HG02642 (cell line): Measurements from ENCODE around the gene MBD3.
"Not testable (repeated sequence)": the region's sequence is repeated elsewhere in the genome, so short reads cannot be mapped to it uniquely, and the experiment has no call there.

Source experiments
- ATAC-seq: cut with Tn5 transposase; IDR thresholded peaks from one replicate; pipeline ENCODE4 v1.9.1; 2021; ENCODE audit warnings: mild to moderate bottlenecking; ENCODE audit not compliant: unreplicated experiment, poor library complexity

The MBD3 gene, protein sequence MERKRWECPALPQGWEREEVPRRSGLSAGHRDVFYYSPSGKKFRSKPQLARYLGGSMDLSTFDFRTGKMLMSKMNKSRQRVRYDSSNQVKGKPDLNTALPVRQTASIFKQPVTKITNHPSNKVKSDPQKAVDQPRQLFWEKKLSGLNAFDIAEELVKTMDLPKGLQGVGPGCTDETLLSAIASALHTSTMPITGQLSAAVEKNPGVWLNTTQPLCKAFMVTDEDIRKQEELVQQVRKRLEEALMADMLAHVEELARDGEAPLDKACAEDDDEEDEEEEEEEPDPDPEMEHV

DNA sequence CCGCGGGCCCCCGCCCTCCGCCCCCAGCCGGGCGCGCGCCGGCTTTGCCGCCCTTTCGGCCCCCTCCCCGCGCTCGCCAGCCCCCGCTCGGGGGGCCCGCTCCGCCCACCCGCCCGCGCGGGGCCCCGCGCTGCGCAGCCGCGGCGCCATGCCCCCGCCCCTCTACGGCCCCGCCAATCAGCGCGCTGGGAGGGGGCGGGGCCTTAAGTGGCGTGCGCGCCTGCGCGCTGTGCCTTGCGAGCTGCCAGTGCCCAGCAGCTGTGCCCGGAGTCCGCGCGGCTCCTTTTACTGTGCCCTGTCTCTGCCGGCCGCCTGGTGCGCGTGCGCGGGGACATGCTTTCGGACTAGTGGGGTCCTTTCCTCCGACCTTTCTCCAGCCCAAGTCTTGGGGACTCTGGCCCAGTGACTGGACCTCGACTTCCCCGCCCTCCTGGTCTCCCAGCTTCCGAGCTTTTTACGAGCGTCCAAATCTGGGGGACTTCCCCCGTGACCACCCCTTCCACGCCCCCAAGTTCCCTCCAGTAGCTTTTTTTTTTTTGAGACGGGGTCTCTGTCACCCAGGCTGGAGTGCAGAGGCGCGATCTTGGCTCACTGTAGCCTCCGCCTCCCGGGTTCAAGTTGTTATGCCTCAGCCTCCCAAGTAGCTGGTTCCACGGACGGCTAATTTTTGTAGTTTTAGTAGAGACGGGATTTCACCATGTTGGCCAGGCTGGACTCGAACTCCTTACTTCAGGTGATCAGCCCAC lies at the start of gene MBD3:
MBD3 (minus strand) TSS at position 111 of the 746 bp plus-strand sequence. CDS start 234 bp downstream, outside the sequence.
- ATAC-seq = peak; percentile 63

DNA sequence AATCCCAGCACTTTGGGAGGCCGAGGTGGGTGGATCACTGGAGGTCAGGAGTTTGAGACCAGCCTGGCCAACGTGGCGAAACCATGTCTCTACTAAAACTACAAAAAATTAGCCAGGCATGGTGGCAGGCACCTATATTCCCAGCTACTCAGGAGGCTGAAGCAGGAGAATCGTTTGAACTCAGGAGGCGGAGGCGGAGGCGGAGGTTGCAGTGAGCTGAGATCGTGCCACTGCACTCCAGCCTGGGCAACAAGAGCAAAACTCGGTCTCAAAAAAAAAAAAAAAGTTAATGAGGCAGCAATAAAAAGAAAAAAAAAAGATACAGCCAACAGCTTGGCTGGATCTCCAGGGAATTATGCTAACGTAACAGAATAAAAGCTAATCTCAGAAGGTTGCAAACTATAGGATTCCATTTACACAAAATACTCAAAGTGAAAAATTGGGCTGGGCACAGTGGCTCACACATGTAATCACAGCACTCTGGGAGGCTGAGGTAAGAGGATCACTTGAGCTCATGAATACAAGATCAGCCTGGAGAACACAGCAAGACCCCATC lies 48.3 kb upstream of the MBD3 start:
- ATAC-seq = not testable (repeated sequence)

DNA sequence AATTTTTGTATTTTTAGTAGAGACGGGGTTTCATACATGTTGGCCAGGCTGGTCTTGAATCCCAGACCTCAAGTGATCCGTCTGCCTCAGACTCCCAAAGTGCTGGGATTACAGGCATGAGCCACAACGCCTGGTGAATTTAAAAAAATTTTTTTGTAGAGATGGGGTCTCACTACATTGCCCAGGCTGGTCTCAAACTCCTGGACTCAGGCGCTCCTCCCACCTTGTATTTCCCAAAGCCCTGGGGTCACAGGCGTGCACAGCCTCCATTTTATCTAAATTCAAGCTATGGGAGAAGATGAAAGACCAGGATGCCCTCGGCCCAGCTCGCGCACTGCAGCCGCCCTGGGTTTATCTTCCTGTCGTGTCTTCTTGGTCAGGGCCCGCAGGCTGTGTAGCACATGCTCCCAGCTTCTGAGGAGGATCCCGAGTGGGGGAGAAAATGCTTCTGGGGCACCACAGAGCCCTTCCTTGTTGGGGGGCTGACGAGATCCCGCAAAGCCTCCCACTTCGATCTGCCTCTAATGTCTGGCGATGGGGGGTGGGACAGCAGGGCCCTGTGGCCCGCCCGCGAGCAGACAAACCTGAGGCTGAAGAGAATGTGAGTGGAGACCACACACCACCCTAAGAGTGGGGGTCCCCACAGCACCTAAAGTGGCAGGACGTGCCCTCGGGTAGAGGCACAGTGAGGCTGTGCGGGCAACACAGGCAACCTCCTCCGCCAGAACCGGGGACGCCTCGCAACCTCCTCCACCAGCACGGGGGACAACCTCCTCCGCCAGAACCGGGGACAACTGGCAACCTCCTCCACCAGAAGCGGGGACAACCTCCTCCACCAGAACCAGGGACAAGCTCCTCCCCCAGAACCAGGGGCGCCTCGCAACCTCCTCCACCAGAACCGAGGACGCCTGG lies 43.9 kb upstream of the MBD3 start:
- no peak for ATAC-seq

DNA sequence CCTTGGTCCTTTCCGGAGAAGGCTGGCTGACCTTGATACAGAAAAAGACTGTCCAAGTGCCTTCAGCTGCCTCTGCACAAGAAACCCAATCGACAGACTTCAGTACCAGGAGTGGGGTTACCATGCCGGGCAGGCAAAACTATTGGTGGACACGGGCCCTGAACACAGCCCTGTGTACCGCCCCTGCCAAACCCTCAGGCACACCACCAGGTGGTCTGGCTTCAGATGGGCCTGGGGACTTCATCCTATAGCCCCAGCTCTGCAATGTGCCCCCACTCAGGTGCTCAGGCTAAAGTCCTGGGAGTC lies 42.2 kb upstream of the MBD3 start:
- no peak for ATAC-seq

DNA sequence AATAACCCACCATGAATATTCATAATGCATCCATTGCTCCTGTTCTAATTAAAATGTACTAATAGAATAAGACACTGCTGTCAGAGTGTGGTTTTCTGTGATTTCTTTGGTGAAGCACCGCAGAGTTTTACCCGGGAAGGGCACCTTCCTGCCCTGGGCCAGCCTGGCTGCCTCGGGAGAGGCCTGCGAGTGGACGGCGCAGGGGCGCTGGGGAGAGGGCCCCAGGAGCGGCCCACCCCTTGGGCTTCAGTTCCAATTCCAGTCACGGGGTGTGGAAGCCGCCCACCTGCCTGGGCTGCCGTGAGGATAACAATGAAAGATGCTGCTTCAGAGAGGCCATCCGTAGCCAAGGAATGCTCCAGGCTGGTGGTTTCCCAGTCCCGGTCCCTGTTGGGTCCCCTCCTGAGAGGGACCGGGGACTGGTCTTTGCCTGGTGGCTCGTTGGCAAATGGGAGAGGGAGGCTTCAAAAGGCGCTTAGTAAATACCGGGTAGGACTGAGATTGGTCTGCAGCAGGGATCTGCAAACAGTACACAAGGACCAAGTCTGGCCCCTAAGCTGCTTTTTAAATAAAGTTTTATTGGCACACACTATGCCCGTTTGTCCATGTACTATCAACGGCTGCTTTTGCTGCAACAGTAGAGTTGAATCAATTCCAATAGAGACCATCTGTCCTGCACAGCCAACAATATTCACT lies 41.7 kb upstream of the MBD3 start:
- ATAC-seq = no peak

DNA sequence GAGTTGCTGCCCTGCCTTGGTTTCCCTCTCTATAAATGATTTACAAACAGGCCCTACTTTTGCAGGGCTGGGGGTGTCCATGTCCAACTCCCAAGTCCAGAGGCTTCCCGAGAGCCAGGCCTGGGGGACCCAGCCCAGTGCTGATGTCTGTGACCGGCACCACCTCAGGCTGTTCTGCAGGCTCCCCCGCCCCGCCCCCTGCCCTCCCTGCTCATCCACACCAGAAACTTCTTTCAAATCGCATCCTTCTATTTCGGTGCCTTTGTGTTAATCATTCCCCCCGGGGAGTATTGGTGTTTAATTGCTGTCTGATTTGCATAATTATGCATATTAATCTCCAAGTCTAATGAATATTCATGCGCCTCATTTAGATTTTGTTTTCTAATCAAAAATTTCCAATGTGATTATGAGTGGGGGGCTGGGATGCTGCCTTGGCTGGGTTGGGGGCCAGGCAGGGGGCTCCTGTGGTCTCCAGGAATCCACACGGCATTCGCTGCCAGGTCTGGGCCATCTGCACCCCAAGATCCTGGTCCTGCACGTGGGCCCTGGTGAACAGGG lies 40.7 kb upstream of the MBD3 start:
- ATAC-seq = no peak

DNA sequence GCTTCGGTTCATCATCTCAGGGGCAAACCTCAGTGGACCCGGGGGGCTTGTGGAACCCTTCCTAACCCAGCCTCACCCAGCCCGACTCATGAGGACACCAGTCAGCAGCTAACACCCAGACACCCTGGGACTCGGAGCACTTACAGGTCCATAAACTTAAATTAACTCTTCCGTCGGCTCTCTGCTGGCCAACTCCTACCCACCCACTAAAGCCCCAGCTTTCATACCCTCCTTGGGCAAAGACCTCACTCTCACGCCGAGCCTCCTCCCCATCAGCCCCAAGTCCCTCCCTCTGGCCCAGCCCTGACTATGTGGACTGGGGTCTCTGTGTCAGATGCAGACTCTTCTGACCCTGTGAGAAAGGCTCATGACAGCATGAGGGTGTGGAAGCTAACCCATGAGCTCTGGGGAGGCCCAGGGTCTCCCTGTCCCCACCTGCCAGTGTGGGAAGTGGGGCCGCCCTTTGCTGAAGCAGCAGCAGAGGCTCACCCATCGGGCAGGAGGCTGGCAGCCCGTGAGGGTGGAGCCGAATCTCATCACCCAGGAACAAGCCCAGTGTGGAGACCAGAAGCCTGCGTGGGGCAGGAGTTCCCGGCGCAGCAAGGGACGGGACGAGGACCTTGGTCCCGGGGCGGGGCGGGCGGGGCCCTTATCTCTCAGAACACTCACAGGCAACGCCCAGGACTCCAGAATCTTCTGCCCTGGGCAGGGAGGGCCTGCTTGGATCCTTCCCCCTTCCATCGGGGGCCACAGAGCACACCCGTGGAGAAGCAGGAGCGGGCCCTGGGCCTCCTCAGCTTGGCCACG lies 40.0 kb upstream of the MBD3 start:
- no peak for ATAC-seq

DNA sequence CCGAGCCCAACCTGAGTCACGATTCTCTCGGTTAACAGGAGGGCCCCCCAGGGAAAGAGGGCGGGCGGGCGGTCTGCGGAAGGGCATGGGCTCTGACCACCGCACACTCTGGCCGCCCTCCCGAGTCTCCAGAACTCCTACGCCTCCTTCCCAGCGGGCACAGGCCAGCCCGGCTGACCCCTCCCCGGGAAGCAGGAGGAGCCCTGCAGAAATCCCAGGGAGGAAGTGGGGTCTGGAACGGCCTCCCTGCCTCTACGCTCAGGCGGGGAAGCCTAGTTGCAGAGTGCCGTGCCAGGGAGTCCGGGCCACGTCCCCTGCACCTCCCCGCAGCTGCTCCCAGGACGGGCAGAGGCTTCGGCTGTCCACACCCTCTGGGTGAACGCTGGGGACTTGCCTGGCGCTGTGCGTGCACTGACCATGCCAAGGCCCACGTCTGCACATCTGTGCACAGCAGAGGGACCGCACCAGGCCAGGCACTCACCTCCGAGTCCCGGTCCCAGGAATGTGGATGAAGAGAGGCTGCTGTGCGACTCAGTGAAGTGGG lies 39.0 kb upstream of the MBD3 start:
- ATAC-seq = no peak

DNA sequence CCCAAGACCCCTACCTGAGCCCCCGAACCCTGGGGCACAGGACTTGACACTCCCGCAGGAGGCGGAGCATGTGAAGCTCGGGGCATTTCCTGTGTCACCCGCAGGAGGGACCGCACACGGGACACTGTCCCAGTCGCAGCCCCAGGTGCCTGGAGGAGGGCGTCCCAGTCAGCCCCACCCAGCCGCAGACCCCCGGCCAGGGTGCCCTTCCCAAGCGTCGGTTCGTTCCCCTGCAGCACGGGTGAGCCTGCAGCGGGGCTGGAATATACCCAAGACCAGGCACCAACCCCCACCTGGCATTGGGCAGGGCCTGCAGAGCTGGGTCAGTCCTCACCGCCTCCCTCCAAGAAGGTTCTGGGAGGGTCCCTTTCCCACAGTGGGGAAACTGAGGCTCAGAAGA lies 38.1 kb upstream of the MBD3 start:
- ATAC-seq = no peak

DNA sequence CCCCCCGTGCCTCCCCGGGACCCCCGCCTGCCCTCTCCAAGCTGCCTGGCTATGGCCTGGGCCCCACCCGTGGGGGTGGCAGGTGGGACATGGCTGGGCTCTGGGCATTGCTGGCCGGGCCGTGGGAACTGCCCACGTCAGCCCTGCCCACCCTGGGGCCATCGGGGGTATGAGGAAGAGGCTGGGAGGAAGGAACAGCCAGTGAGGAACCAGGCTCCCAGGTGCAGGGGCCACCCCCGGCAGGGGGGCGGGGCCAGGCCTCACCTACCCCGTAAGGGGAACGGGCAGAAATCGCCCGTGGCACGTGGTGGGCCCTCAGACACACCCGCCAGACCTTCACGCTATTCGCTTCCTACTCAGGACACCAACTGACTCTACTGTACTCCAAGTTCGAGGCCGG lies 37.3 kb upstream of the MBD3 start:
- ATAC-seq = no peak

DNA sequence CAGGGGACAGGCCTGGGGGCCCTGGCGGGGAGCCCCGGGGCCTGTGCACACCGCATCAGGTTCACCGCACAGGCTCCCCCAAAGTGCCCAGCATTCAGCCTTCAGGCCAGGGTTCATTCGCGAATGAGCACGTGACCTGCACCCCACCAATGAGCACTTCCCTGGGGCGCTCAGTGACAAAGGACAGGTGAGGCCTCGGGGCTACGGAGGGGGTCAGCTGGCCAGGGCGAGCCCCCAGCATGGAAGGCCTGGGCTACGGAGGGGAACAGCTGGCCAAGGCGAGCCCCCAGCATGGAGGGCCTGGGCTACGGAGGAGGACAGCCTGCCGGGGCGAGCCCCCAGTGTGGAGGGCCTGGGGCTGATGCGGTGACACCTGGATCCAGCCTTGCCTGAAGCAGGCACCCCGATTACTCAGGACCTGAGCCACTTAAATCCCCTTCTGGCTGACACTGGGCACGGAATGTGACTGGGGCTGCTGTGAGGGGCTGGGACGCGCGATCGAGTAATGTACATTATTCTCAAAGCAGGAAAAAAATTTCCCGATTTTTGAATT lies 36.7 kb upstream of the MBD3 start:
- ATAC-seq = no peak

DNA sequence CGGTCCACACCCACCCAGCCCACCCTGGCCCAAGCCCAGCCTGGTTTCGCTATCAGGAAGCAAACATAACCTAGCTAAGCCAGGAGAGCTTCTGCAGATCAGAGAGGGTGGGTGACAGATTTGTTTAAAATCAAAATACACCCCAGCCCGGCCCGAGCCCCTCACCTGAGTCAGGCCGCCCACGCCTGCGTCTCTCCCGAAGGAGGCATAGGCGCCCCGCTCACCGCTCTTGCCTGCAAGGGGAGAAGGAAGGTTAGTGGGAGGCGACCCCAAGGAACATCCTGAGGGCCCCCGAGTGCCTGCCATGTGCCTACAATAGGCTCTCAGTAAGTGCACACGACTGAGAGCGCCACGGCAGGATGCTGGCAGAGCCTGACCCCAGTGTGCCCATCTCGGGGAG lies 34.5 kb upstream of the MBD3 start:
- no peak for ATAC-seq

DNA sequence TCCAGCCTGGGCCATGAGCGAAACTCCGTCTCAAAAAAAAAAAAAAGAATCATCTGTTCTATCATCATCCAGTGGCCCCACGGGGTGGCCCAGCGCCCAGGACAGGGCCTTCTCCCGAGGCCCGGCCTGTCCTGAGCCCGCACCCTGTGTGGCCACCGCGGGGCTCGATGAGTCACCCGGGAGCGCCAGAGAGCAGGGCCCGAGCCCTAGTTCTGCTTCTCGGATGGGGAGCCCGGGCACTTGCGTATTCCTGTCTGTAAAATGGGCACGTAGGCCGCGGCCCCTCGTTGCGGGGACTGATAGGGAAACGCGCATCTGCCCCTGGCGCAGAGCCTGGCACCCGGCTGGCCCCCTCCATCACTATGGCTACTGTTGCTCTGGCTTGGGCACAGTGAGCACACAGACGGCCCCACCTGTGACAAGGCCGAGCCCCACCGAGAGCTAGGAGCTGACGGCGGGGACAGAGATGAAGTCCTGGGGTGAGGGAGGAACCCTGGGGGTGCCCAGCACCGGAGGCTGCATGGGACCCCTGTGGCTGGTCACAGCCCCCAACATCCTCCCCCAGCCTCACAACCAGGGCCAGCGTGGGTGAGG lies 33.8 kb upstream of the MBD3 start:
- no peak for ATAC-seq

DNA sequence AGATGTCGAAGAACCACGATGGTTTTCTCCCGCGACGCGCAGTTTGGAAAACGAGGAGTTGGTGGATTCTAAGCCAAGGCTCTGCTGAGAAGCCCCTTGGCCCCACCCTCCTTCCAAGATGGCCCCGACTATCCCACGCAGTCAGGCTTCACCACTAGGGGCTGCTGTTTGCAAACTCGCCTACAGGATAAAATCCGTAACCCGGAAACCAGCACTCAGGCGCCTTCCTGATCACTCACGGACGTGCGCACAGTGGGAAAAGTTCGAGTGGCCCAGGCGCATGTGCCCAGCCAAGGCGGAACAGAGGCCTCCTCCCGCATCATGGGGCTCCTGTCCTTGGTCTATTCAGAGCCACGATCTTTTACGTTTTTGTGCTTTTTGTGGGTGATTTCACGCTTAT lies 31.8 kb upstream of the MBD3 start:
- ATAC-seq = no peak

DNA sequence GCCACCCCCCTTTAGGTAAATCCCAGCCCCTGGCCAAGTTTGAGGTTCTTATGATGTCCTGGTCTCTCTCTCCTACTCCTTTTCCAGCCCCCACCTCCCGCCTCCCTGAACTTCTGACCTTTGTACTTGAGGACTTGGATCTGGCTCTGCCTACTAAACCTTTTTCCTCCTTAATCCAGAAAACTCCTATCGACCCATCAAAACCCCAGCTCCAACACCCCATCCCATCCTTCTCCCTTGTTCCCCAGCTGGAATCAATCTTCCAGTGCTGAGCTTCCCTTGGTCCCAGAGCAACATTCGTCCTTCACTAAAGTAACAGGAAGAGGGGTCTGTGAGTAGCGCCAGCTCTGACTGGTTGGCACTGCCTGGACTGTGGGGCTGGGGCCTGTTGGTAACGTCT lies 29.9 kb upstream of the MBD3 start:
- ATAC-seq = no peak

DNA sequence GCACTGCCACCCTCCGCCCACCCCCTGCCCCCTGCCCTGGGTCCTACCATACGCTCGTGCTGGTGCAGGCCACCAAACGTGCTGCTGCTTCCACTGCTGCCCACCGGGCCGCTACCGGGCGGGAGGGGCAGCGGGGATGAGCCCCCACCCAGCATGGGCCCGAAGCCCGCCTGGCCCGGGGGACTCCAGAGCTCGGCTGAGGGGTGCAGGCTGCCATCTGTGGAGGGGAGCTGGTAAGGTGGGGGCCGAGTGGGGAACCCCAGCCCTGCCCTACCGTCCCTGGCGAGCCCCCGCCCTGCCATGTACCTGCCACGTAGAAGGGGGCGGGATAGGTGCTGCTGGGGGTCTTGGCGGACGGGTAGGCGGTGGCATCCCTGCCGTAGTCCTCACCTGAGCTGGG lies 29.3 kb upstream of the MBD3 start:
- no peak for ATAC-seq

DNA sequence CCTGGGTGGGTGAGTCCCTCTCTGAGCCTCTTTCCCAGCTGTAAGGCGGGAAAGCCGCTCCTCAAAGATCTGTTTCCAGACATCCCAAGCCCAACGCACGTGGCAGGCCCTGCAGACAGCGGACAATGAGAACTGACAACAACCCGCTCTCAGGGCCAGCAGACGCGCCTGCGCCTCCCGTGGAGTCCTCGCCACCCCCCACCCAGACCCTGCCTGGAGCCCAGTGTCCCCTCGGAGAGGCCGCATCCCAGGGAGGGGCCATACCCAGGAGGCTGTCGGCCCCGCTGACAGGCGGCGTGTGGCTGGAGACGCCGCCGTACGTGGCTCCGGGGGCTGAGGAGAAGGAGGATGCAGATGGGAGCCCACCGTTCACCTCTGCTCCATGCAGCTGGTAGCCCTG lies 28.9 kb upstream of the MBD3 start:
- no peak for ATAC-seq

DNA sequence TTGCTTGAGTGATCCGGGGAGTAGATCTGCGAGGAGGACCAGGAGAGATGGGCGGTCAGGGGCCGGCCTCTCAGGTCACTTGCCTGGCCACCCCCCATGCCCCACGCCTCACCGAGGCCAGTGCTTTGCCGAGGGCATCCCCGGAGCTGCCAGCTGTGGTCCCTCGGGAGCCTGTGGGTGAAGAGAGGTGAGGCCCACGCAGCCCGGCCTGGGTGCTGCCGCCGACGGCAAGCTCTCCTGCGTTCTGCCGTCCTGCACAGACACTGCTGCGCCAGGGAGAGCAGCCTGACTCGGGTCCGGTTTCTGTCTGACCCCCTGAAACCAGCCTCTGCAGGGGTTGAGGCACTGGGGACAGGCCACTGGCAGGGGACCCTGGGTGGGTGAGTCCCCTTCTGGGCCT lies 28.4 kb upstream of the MBD3 start:
- no peak for ATAC-seq
